ENCODE results near the gene MSI2. TPM values are rescaled to one million over a fixed set of nuclear protein-coding genes. Genes with fewer than 3 reads are reported as not detected.

The MSI2 gene
- total and polyA plus RNA-seq, 8 donors = 35.0 to 49.5 (median 47.5) TPM

DNA sequence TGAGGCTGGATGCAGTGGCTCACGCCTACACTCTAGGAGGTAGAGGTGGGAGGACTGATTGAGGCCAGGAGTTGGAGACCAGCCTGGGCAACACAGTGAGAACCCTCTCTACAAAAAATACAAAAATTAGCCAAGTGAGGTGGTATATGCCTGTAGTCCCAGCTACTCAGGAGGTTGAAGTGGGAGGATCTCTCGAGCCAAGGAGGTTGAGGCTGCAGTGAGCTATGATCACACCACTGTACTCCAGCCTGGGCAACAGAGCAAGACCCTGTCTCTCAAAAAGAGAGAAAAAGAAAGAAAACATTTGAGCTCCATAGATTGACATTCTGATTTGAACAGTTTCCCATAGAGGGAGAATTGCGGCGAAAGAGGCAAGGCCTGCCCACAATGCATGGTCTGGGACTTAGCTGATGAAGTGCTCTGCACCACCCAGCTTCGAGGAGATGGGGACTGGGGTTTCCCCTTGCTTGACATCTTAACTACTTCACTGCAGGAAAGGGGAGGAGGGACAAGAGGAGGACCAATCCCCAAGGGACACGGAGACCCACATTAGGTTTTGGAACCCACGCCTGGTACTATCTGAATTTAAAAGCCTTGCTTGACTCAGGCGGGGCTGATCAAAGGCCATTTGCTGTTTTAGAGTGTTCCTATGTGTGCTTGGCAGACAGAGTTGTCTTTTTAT lies 21.7 kb downstream of the MSI2 start:
- no peak for DNase-seq

DNA sequence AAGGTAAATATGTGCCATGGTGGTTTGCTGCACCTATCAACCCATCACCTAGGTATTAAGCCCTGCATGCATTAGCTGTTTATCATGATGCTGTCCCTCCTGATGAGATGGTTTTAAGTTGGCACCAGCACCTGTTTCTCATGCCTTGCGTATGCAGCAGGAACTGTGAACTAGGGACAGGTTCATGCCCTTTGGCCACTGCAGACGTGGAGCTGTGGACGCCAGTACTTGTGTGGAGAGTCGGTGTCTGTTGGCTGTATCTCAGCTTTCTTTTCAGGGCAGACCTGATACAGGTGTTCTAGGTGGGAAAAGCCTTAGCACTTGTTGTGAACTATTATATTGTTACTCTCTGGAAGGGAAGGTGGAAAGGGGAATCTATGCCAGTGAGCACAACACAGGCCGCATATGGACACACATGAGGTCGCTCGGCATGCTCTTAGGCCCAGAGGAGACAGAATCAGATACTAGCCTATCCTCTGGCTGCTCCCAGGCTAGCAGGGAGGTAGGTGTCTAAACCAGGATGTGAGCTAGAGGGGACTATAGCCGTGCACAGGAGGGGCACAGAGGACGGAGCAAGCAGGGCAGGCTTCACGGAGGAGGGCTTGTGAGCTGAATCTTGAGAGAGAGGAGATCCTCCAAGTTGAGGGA lies 22.5 kb downstream of the MSI2 start:
- H3K27ac ChIP-seq = no peak overlapping the region
- DNase-seq (no peak), ATAC-seq (no peak)
- TF ChIP-seq, protein P1, sequence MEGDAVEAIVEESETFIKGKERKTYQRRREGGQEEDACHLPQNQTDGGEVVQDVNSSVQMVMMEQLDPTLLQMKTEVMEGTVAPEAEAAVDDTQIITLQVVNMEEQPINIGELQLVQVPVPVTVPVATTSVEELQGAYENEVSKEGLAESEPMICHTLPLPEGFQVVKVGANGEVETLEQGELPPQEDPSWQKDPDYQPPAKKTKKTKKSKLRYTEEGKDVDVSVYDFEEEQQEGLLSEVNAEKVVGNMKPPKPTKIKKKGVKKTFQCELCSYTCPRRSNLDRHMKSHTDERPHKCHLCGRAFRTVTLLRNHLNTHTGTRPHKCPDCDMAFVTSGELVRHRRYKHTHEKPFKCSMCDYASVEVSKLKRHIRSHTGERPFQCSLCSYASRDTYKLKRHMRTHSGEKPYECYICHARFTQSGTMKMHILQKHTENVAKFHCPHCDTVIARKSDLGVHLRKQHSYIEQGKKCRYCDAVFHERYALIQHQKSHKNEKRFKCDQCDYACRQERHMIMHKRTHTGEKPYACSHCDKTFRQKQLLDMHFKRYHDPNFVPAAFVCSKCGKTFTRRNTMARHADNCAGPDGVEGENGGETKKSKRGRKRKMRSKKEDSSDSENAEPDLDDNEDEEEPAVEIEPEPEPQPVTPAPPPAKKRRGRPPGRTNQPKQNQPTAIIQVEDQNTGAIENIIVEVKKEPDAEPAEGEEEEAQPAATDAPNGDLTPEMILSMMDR (IDR thresholded peaks at IDR 0.05) = no peak
- H3K27me3 ChIP-seq = no peaks in the 10 kb centered on the region
- H3K36me3 ChIP-seq = peaks cover 0 to 6% of the 10 kb centered on the region in 2 donors
- H3K4me1 ChIP-seq = no peaks in the 10 kb centered on the region
- intact Hi-C loops (cut with DNase I) = no loop called here
- no peak overlapping the region for H3K4me3 ChIP-seq
- no peaks in the 10 kb centered on the region for H3K9me3 ChIP-seq

More for the DNA sequence above, 21.7 kb downstream of the MSI2 start:
- no peaks in the 10 kb centered on the region for H3K9me3 ChIP-seq
- no peak for ATAC-seq
- peaks cover 0 to 9% of the 10 kb centered on the region in 2 donors for H3K36me3 ChIP-seq
- H3K4me1 ChIP-seq = no peaks in the 10 kb centered on the region
- H3K27me3 ChIP-seq = no peaks in the 10 kb centered on the region
- TF ChIP-seq, protein P1 (IDR thresholded peaks at IDR 0.05) = no peak
- H3K27ac ChIP-seq = no peak overlapping the region
- H3K4me3 ChIP-seq = no peak overlapping the region
- intact Hi-C loops (cut with DNase I) = no loop called here

DNA sequence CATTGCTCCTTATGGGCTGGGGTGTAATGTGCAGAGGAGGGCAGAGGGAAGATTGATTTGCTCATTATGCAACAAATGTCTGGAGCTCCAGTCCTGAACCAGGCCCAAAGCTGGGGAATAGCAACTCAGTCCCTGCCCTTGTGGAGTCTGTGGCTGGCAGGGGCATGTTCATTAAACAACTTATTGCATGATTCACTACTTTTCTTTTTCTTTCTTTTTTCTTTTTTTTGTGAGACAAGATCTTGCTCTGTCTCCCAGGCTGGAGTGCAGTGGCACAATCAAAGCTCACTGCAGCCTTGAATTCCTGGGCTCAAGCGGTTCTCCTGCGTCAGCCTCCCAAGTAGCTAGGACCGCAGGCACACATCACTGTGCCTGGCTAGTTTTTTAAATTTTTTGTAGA lies 23.1 kb downstream of the MSI2 start:
- H3K9me3 ChIP-seq = no peaks in the 10 kb centered on the region
- DNase-seq (no peak), ATAC-seq (no peak)
- peaks cover 0 to under 1% of the 10 kb centered on the region in 2 donors for H3K36me3 ChIP-seq
- no peaks in the 10 kb centered on the region for H3K27me3 ChIP-seq
- H3K4me1 ChIP-seq = no peaks in the 10 kb centered on the region
- no peak overlapping the region for H3K27ac ChIP-seq
- intact Hi-C loops (cut with DNase I) = no loop called here
- no peak overlapping the region for H3K4me3 ChIP-seq
- TF ChIP-seq, protein P1 (IDR thresholded peaks at IDR 0.05) = no peak

DNA sequence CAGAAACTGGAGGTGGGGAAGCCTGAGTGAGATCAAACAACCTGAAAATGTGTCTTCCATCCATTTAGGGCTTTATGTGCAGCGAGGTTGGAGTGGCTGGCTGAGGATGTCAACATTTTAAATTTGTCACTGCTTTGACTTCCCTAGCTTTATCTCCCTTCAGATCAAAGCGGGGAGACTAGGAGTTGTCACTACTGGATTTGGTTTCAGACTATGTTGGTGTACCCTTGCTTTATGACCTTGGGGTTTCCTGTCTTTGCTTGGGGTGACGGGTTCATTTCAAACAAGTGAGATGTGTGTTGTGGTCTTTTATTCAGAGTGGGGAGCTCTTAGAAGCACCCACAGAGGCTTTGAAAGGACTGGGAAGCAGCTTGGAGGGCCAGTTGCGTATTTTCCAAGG lies 25.6 kb downstream of the MSI2 start:
- Histone ChIP-seq H3K4me1 (peaks cover 0 to 11% of the 10 kb centered on the region in 2 donors), H3K36me3 (no peaks in the 10 kb centered on the region), H3K27me3 (no peaks in the 10 kb centered on the region), H3K9me3 (no peaks in the 10 kb centered on the region), H3K27ac (no peak overlapping the region), H3K4me3 (no peak overlapping the region)
- no peak for ATAC-seq
- TF ChIP-seq, protein P1 (IDR thresholded peaks at IDR 0.05) = no peak
- no peak for DNase-seq
- intact Hi-C loops (cut with DNase I) = no loop called here

DNA sequence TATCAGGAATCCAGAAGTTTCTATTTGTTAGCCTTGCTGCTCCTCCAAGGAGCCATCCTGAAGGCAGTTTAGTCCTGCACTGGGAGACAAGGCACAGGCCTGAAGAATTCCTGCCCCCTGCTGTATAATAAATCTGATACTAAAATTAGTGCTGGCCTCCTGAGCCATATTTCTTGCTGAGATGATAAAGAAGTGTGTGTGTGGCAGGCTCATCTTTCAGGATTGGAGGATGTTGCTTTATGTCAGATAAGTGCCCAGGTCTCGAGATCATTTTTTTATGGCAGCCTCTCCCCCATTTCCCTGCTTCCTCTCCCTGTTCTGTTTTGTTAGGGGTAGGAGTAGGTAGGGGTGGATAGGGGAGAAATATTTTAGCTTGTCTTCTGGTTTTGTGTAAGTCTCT lies 26.0 kb downstream of the MSI2 start:
- peaks cover 0 to 11% of the 10 kb centered on the region in 2 donors for H3K4me1 ChIP-seq
- no peak overlapping the region for H3K27ac ChIP-seq
- no peak overlapping the region for H3K4me3 ChIP-seq
- intact Hi-C loops (cut with DNase I) = no loop called here
- no peaks in the 10 kb centered on the region for H3K9me3 ChIP-seq
- DNase-seq = no peak
- no peaks in the 10 kb centered on the region for H3K27me3 ChIP-seq
- H3K36me3 ChIP-seq = no peaks in the 10 kb centered on the region
- ATAC-seq = no peak
- TF ChIP-seq, protein P1 (IDR thresholded peaks at IDR 0.05) = no peak

All from left lung (tissue), 10 donors.